ENCODE measurements around the gene LSM14A.

Gene LSM14A

GRCh38 chr19:34237283-34237682 lies 65.0 kb downstream of the LSM14A start:
- TF ChIP-seq TCF12 (IDR thresholded peaks at IDR 0.05; ENCODE audit: low read depth) = no peak
- no peak for TF ChIP-seq EP300 (IDR thresholded peaks at IDR 0.05; ENCODE audit: borderline replicate concordance)
- TF ChIP-seq USF1 (IDR thresholded peaks at IDR 0.05) = no peak
- no peak for TF ChIP-seq TEAD4 (IDR thresholded peaks at IDR 0.05)
- TF ChIP-seq EGR1 (IDR thresholded peaks at IDR 0.05) = no peak
- no peak for TF ChIP-seq CREB1 (IDR thresholded peaks at IDR 0.05; ENCODE audit: low read depth)
- TF ChIP-seq, protein P1, sequence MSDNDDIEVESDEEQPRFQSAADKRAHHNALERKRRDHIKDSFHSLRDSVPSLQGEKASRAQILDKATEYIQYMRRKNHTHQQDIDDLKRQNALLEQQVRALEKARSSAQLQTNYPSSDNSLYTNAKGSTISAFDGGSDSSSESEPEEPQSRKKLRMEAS (IDR thresholded peaks at IDR 0.05) = no peak
- TF ChIP-seq REST (IDR thresholded peaks at IDR 0.05; ENCODE audit: low read depth) = no peak
- no peak for TF ChIP-seq YY1 (IDR thresholded peaks at IDR 0.05; ENCODE audit: low read depth)

GRCh38 chr19:34237939-34238338 lies 65.6 kb downstream of the LSM14A start:
- TF ChIP-seq YY1 (IDR thresholded peaks at IDR 0.05; ENCODE audit: low read depth) (no peak), TEAD4 (IDR thresholded peaks at IDR 0.05) (no peak), EP300 (IDR thresholded peaks at IDR 0.05; ENCODE audit: borderline replicate concordance) (no peak), FOXM1 (IDR thresholded peaks at IDR 0.05; ENCODE audit: borderline replicate concordance, low read depth) (no peak), TCF12 (IDR thresholded peaks at IDR 0.05; ENCODE audit: low read depth) (no peak), CREB1 (IDR thresholded peaks at IDR 0.05; ENCODE audit: low read depth) (no peak), USF1 (IDR thresholded peaks at IDR 0.05) (no peak), RAD21 (IDR thresholded peaks at IDR 0.05; ENCODE audit: low read depth) (no peak), ZBTB7A (IDR thresholded peaks at IDR 0.05; ENCODE audit: low read depth) (no peak), REST (IDR thresholded peaks at IDR 0.05; ENCODE audit: low read depth) (no peak)

GRCh38 chr19:34241513-34242337 lies 69.4 kb downstream of the LSM14A start:
- TF ChIP-seq TAF1 (IDR thresholded peaks at IDR 0.05; ENCODE audit: low read depth) (no peak), RAD21 (IDR thresholded peaks at IDR 0.05; ENCODE audit: low read depth) (peak; percentile 51)

- no peak for TF ChIP-seq USF1 (IDR thresholded peaks at IDR 0.05)
- no peak for TF ChIP-seq EGR1 (IDR thresholded peaks at IDR 0.05)
- no peak for TF ChIP-seq YY1 (IDR thresholded peaks at IDR 0.05; ENCODE audit: low read depth)
- no peak for TF ChIP-seq RAD21 (IDR thresholded peaks at IDR 0.05; ENCODE audit: low read depth)
These were observed 71.7 kb downstream of the LSM14A start for GRCh38 chr19:34243876-34244578.

DNA sequence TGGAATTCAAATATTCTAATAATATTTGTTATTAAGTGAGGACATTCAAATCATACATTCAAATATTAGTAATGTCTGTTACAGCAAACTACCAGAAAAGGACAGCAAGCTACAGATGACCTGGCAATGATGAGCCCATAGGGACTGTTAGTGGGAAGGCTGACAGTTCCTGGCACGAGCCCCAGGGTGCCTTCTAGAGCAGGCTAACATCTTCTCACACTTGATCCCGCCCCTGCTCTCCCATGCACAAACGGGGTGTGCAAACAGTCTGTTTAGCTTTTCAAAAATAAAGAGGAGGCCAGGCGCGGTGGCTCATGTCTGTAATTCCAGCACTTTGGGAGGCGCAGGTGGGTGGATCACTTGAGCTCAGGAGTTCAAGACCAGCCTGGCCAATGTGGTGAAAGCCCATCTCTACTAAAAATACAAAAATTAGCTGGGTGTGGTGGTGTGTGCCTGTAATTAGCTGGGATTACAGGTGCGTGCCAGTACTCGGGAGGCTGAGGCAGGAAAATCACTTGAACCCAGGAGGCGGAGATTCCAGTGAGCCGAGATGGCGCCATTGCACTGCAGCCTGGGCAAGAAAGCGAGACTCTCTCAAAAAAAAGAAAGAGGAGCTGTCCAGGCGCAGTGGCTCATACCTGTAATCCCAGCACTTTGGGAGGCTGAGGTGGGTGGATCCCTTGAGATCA lies 72.5 kb downstream of the LSM14A start:
- TF ChIP-seq CREB1 (IDR thresholded peaks at IDR 0.05; ENCODE audit: low read depth) (no peak), CEBPB (IDR thresholded peaks at IDR 0.05) (no peak), TAF1 (IDR thresholded peaks at IDR 0.05; ENCODE audit: low read depth) (no peak), EGR1 (IDR thresholded peaks at IDR 0.05) (no peak), REST (IDR thresholded peaks at IDR 0.05; ENCODE audit: low read depth) (no peak), YY1 (IDR thresholded peaks at IDR 0.05; ENCODE audit: low read depth) (no peak), EP300 (IDR thresholded peaks at IDR 0.05; ENCODE audit: borderline replicate concordance) (no peak), USF1 (IDR thresholded peaks at IDR 0.05) (no peak), TCF12 (IDR thresholded peaks at IDR 0.05; ENCODE audit: low read depth) (no peak), FOXM1 (IDR thresholded peaks at IDR 0.05; ENCODE audit: borderline replicate concordance, low read depth) (no peak), TEAD4 (IDR thresholded peaks at IDR 0.05) (no peak), RAD21 (IDR thresholded peaks at IDR 0.05; ENCODE audit: low read depth) (no peak), ZBTB7A (IDR thresholded peaks at IDR 0.05; ENCODE audit: low read depth) (no peak), NFIC (IDR thresholded peaks at IDR 0.05) (no peak)
- TF ChIP-seq, protein P1 (IDR thresholded peaks at IDR 0.05) = no peak
